Body of pancreas (tissue), 4 donors: Measurements from ENCODE around the gene MFRP.

Experiments used
- CTCF ChIP-seq, 7 experiments: fragments of 450-650 bp in 4 of 7; fragments of 200-600 bp in 3 of 7; sonication (generic) in 3 of 7; IDR thresholded peaks; one replicate each; pipeline ENCODE4 v1.5.1; 2016 to 2019; ENCODE audit warnings: antibody characterized with exemption in 7 of 7
- POLR2A ChIP-seq, 3 donors: fragments of 450-650 bp; IDR thresholded peaks; one replicate each; pipeline ENCODE4 v1.6.1; 2016; ENCODE audit warnings: antibody characterized with exemption in 3 of 3, mild to moderate bottlenecking in 2 of 3

- no peak for TF ChIP-seq CTCF (IDR thresholded peaks at IDR 0.05)
- TF ChIP-seq POLR2A (IDR thresholded peaks at IDR 0.05), result no peak
These were observed 11.3 kb downstream of the MFRP start for GRCh38 chr11:119335091-119335654.
